Astrocyte of the spinal cord (primary cell): ENCODE results near the gene MARVELD2.
A peak's percentile ranks its signal among the peaks of the same experiment; 100 is the strongest.
"Not testable (repeated sequence)": the region's sequence is repeated elsewhere in the genome, so short reads cannot be mapped to it uniquely, and the experiment has no call there.

Experiments used
- DNase-seq: peaks from one replicate; pipeline ENCODE4 v3.0.0; 2011; ENCODE audit warnings: low read depth, low spot score
- H3K4me3 ChIP-seq: 2 replicates; pipeline ENCODE4 v1.5.1; 2011; ENCODE audit warnings: low read depth, mild to moderate bottlenecking, low read length, moderate library complexity
- in situ Hi-C: cut with HindIII; loops from 2 replicates; pipeline ENCODE4 v1.10.0; 2017; ENCODE audit warnings: low sequenced_read_pairs
- TF ChIP-seq, protein P1 (sequence below): IDR thresholded peaks from 2 replicates; pipeline ENCODE4 v1.5.1; 2012; ENCODE audit warnings: low read depth, mild to moderate bottlenecking, low read length, inconsistent platforms

MARVELD2 gene

DNA sequence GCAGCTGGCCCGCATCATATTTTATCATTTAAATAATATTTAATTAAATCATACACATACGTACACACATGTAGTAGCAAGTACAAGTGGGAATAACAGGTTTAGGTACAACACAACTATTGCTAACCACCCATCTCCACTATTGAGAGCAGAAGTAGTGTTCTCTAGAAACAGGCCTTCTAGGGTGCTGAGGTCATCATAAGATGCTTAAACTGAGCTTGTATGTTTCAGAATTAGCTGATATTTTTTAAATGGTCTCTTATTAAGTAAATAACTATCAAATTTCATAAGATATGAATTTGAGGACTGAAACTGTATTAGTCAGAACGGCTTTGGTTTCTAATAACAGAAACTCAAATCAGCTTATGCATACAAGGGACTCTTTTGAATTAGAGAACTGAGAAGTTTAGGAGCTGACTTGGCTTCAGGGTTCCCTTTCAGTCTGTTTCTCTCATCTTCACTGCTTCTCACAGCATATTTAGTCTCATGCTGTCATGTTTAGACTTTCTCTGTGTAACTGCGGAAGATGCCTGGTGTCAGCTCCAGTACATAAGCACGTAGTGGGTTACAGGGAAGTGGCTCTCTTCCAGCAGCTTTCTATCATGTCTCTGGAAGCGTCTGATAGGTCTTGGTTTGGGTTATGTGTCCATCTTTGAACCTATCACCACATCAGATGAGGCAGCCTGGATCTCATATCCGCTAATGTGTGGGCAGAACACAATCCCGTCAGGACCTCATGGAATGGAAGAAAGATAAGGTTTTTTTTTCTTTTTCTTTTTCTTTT, 52.7 kb downstream of the MARVELD2 start:
- no peak overlapping the region for H3K4me3 ChIP-seq
- TF ChIP-seq, protein P1, sequence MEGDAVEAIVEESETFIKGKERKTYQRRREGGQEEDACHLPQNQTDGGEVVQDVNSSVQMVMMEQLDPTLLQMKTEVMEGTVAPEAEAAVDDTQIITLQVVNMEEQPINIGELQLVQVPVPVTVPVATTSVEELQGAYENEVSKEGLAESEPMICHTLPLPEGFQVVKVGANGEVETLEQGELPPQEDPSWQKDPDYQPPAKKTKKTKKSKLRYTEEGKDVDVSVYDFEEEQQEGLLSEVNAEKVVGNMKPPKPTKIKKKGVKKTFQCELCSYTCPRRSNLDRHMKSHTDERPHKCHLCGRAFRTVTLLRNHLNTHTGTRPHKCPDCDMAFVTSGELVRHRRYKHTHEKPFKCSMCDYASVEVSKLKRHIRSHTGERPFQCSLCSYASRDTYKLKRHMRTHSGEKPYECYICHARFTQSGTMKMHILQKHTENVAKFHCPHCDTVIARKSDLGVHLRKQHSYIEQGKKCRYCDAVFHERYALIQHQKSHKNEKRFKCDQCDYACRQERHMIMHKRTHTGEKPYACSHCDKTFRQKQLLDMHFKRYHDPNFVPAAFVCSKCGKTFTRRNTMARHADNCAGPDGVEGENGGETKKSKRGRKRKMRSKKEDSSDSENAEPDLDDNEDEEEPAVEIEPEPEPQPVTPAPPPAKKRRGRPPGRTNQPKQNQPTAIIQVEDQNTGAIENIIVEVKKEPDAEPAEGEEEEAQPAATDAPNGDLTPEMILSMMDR: no peak
- in situ Hi-C loops: no loop called here
- no peak for DNase-seq

DNA sequence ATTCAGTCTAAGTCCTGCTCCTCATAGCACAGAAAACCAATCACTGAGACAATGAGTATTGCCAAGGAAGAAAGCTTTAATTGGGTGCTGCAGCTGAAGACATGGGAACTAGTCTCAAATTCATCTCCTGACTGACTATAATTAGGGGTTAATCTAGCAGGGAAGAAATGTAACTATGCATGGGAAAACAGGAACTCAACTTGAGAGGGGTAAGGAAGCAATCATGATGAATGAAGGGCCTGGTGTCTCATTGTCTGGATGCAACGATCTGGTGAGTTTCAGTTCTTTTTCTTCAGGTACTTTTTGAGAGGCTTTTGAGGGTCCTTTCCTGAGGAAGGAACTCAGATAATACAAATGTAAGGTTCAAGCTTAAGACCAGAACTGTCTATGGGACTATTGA, 53.7 kb downstream of the MARVELD2 start:
- in situ Hi-C loops: no loop called here
- no peak for DNase-seq
- TF ChIP-seq, protein P1: no peak
- H3K4me3 ChIP-seq: no peak overlapping the region

DNA sequence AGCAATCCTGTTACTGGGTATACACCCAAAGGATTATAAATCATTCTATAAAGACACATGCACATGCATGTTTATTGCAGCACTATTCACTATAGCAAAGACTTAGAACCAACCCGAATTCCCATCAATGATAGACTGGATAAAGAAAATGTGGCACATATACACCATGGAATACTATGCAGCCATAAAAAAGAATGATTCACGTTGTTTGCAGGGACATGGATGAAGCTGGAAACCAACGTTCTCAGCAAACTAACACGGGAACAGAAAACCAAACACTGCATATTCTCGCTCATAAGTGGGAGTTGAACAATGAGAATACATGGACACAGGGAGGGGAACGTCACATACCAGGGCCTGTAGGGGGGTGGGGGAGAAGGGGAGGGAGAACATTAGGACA, 56.6 kb downstream of the MARVELD2 start:
- in situ Hi-C loops, DNase-seq, H3K4me3 ChIP-seq: not testable (repeated sequence)

DNA sequence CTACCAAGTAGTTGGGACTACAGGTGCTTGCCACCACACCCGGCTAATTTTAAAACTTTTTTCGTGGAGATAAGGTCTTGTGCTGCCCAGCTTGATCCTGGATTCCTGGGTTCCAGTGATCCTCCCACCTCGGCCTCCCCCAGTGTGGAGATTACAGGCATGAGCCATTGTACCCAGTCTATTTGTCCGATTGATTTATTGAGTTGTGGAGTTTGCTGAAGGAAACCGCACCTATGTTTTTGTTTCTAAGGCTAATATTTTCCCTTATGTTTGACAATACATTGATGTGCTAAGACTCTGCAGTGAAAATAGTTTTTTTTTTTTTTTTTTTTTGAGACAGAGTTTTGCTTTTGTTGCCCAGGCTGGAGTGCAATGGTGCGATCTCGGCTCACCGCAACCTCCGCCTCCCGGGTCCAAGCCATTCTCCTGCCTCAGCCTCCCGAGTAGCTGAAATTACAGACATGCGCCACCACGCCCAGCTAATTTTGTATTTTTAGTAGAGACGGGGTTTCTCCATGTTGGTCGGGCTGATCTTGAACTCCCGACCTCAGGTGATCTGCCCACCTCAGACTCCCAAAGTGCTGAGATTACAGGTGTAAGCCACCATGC, 57.7 kb downstream of the MARVELD2 start:
- H3K4me3 ChIP-seq, in situ Hi-C loops, DNase-seq: not testable (repeated sequence)

DNA sequence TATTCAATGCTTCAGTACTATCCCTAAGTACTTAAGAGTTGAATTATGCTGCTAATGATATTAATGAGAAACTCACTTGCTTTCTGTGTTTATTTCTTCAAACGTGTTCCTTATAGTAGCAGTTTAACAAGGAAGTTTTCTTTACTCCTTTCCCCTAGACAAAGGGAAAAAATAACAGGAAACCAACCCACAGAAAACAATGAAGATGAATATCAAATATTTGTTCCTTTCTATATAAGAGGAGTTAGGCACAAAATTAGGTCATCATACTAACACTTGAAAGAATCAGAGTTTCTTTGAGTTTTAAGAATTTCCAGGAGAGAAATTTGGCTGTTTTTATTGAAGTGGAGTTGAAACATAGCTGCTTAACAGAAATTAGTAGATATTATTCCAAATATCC, 62.3 kb downstream of the MARVELD2 start:
- in situ Hi-C loops: no loop called here
- H3K4me3 ChIP-seq: no peak overlapping the region
- no peak for DNase-seq
- TF ChIP-seq, protein P1: no peak

DNA sequence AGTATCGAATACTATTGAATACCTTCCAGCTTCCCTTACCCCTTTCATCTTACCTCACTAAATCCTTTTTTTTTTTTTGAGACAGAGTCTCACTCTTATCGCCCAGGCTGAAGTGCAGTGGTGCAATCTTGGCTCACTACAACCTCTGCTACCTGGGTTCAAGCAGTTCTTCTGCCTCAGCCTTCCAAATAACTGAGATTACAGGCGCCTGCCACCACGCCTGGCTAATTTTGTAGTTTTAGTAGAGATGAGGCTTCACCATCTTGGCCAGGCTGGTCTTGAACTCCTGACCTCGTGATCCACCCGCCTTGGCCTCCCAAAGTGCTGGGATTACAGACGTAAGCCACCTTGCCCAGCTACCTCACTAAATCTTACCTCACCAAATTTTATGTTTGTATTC, 63.4 kb downstream of the MARVELD2 start:
- in situ Hi-C loops, H3K4me3 ChIP-seq, DNase-seq: not testable (repeated sequence)

DNA sequence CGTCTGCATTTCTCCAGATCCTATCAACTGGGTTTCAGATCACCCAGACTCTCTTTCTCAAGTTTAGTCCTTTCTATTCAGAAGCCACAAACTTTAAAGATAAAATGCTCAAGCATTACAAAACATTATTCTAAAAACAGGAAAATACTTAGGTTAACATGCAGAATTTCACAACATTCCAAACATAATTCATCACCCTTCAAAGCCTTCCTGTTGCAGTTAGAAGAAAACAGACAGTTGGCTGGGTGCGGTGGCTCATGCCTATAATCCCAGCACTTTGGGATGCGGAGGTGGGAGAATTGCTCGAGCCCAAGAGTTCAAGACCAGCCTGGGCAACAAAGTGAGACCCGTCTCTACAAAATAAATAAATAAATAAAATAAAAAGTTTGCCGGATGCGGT, 70.0 kb downstream of the MARVELD2 start:
- H3K4me3 ChIP-seq: no peak overlapping the region
- in situ Hi-C loops: no loop called here
- TF ChIP-seq, protein P1: no peak
- DNase-seq: peak; percentile 19

DNA sequence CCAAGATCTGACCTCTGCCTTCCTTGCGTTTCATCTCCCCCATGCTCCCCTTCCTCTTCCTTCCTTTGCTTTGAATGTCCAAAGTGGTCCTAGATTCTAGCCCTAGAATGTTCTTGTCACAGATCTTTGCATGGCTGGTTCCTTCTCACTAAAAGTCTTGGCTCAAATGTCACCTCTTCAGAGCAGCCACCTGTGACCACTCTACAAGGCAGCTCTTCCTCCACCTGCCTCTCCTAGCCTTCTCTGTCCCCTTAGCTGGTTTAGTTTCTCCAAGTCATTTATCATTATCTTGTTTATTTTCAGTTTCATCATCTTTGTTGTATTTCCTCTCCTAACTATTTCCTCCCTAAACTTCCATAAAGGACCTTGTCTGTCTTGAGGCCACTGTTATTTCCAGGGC, 70.6 kb downstream of the MARVELD2 start:
- no peak overlapping the region for H3K4me3 ChIP-seq
- in situ Hi-C loops: no loop called here
- no peak for DNase-seq
- TF ChIP-seq, protein P1: no peak
